Measurements from ENCODE around the gene CST11.

Gene CST11

GRCh38 chr20:23456873-23457272, 4.2 kb upstream of the CST11 start:
- DNase-seq = no peak
- no peaks in the 10 kb centered on the region for H3K4me1 ChIP-seq
- no peaks in the 10 kb centered on the region for H3K9me3 ChIP-seq
- no peaks in the 10 kb centered on the region for H3K36me3 ChIP-seq
- H3K4me3 ChIP-seq (ENCODE audit: low read depth, low read length) = no peak overlapping the region
- TF ChIP-seq, protein P1, sequence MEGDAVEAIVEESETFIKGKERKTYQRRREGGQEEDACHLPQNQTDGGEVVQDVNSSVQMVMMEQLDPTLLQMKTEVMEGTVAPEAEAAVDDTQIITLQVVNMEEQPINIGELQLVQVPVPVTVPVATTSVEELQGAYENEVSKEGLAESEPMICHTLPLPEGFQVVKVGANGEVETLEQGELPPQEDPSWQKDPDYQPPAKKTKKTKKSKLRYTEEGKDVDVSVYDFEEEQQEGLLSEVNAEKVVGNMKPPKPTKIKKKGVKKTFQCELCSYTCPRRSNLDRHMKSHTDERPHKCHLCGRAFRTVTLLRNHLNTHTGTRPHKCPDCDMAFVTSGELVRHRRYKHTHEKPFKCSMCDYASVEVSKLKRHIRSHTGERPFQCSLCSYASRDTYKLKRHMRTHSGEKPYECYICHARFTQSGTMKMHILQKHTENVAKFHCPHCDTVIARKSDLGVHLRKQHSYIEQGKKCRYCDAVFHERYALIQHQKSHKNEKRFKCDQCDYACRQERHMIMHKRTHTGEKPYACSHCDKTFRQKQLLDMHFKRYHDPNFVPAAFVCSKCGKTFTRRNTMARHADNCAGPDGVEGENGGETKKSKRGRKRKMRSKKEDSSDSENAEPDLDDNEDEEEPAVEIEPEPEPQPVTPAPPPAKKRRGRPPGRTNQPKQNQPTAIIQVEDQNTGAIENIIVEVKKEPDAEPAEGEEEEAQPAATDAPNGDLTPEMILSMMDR (IDR thresholded peaks at IDR 0.05; ENCODE audit: low read depth, low read length) = no peak
- H3K27me3 ChIP-seq = no peaks in the 10 kb centered on the region

DNA sequence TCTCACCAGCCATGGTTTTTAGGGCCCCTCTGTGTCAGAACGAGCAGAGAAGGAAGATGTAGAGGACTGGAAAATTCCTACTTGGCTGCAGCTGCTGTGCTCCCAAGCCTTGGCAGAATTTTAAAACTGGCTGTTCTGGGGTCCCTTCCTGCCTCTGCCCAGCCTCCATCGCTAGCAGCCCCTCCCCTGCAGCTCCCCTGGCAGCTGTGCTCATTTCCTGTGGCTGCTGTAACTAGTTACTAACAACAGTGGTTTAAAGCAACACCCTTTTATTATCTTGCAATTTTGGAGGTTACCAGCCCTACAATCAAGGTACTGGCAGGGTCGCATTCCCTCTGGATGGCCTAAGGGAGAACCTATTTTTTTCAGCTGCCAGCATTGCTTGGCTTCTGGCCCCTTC, 3.7 kb upstream of the CST11 start:
- TF ChIP-seq, protein P1 (IDR thresholded peaks at IDR 0.05; ENCODE audit: low read depth, low read length) = no peak
- Histone ChIP-seq H3K9me3 (no peaks in the 10 kb centered on the region), H3K27me3 (no peaks in the 10 kb centered on the region), H3K4me1 (no peaks in the 10 kb centered on the region), H3K36me3 (no peaks in the 10 kb centered on the region), H3K4me3 (ENCODE audit: low read depth, low read length) (no peak overlapping the region)
- no peak for DNase-seq

GRCh38 chr20:23455639-23456038, 3.0 kb upstream of the CST11 start:
- DNase-seq = no peak
- no peaks in the 10 kb centered on the region for H3K4me1 ChIP-seq
- no peaks in the 10 kb centered on the region for H3K27me3 ChIP-seq
- H3K4me3 ChIP-seq (ENCODE audit: low read depth, low read length) = no peak overlapping the region
- H3K36me3 ChIP-seq = no peaks in the 10 kb centered on the region
- no peaks in the 10 kb centered on the region for H3K9me3 ChIP-seq
- TF ChIP-seq, protein P1 (IDR thresholded peaks at IDR 0.05; ENCODE audit: low read depth, low read length) = no peak

DNA sequence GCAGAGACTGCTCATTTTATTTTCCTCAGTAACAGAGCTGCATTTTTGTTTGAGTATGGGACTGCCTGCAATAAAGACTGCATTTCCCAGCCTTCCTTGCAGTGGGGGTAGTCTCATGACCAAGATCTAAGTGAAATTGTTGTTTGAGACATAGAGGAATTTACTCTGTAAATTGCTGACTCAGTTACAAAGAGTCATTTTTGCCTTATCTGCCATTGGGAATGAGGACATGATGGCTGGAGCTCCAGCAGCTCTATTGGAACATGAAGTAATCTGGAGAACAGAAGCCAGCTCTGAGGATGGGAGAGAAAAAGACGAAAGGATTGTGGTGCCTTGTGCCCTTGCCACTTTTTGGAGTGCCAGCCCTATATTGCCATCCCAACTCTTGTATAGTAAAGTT, 2.1 kb upstream of the CST11 start:
- H3K36me3 ChIP-seq = no peaks in the 10 kb centered on the region
- no peaks in the 10 kb centered on the region for H3K9me3 ChIP-seq
- H3K4me1 ChIP-seq = no peaks in the 10 kb centered on the region
- no peak for DNase-seq
- TF ChIP-seq, protein P1 (IDR thresholded peaks at IDR 0.05; ENCODE audit: low read depth, low read length) = no peak
- H3K4me3 ChIP-seq (ENCODE audit: low read depth, low read length) = no peak overlapping the region
- no peaks in the 10 kb centered on the region for H3K27me3 ChIP-seq

DNA sequence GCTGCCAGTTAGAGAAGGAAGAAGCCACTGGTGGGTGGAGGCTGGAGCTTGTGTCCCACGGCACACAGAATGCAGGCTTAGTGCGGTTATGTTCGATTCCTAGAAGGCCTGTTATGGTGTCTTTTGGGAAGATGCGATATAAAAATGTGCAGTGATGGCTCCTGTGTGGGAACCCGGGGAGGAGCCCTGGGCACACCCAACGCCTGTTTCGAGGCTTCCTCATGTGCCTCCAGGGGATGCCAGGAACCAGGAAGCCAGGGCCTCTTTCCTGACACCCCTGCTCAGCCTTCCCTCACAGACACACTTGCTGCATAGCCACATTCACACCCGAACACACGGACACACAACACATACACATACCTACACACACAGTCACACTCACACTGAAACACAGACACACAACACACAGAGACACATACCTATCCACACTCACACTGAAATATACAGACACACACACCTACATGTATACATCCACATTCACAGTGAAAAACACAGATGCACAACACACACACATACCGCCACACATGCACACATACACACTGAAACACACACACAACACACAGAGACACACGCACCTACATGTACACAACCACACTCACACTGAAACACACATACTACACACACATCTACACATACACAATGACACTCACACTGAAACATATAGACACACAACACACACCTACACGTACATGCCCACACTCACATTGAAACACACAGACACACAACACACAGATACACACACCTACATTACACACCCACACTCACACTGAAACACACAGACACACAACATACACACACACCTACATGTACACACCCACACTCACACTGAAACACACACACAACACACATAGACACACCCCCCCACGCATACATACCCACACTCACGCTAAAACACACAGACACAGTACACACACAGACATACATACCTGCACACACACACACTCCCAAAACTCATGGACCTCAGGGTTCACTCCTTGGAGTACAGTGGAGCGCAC, 1.2 kb upstream of the CST11 start:
- DNase-seq = no peak
- Histone ChIP-seq H3K27me3 (no peaks in the 10 kb centered on the region), H3K4me3 (ENCODE audit: low read depth, low read length) (no peak overlapping the region), H3K9me3 (no peaks in the 10 kb centered on the region), H3K36me3 (no peaks in the 10 kb centered on the region), H3K4me1 (no peaks in the 10 kb centered on the region)
- TF ChIP-seq, protein P1 (IDR thresholded peaks at IDR 0.05; ENCODE audit: low read depth, low read length) = no peak

DNA sequence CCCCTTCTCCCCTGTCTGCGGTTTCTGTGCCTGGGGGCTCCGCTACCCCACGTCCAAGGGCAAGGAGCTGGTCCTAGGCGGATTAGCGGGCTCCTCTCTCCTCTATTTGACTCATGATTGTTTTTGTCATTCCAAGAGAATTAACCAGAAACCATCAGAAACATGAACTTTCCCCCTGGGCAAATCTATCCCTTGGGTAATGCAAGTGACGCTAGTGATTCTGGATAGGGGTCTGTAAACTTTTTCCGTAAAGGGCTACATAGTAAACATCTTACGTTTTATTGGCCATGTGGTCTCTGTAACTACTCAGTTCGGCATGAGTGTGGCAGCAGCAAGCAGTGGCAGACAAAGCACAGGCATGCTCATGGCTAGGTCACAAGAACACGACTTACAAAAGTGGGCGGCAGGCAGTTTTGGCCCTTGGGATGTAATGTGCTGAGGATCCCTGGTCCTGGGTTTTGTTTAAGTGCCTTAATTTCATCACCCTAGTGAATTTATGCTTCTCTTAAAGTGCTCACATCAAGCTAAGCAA, 654 bp downstream of the CST11 start:
- H3K27me3 ChIP-seq = no peaks in the 10 kb centered on the region
- TF ChIP-seq, protein P1 (IDR thresholded peaks at IDR 0.05; ENCODE audit: low read depth, low read length) = no peak
- H3K4me3 ChIP-seq (ENCODE audit: low read depth, low read length) = no peak overlapping the region
- H3K4me1 ChIP-seq = no peaks in the 10 kb centered on the region
- H3K36me3 ChIP-seq = no peaks in the 10 kb centered on the region
- DNase-seq = no peak
- no peaks in the 10 kb centered on the region for H3K9me3 ChIP-seq

Measured in BE2C (cell line).